Right lobe of liver (tissue), 4 donors: ENCODE measurements around the gene EHD1.

Experiments
- POLR2A ChIP-seq: fragments of 450-650 bp; IDR thresholded peaks from one replicate; pipeline ENCODE4 v1.6.1; 2017; ENCODE audit warnings: antibody characterized with exemption, mild to moderate bottlenecking
- TF ChIP-seq, protein P1 (sequence below), 4 donors: fragments of 200-600 bp in 3 of 4; fragments of 450-650 bp in 1 of 4; IDR thresholded peaks; one replicate each; pipeline versions ENCODE4 v1.5.1 to v1.8.0; 2016 to 2022; ENCODE audit warnings: antibody characterized with exemption in 4 of 4, mild to moderate bottlenecking in 2 of 4
- donor health status: DM: no; HTN: no; CAD: no.
- donor health status: DM: no; HTN: no; CAD: no.
- donor health status: DM: no; HTN: yes; CAD: no.

- TF ChIP-seq, protein P1, sequence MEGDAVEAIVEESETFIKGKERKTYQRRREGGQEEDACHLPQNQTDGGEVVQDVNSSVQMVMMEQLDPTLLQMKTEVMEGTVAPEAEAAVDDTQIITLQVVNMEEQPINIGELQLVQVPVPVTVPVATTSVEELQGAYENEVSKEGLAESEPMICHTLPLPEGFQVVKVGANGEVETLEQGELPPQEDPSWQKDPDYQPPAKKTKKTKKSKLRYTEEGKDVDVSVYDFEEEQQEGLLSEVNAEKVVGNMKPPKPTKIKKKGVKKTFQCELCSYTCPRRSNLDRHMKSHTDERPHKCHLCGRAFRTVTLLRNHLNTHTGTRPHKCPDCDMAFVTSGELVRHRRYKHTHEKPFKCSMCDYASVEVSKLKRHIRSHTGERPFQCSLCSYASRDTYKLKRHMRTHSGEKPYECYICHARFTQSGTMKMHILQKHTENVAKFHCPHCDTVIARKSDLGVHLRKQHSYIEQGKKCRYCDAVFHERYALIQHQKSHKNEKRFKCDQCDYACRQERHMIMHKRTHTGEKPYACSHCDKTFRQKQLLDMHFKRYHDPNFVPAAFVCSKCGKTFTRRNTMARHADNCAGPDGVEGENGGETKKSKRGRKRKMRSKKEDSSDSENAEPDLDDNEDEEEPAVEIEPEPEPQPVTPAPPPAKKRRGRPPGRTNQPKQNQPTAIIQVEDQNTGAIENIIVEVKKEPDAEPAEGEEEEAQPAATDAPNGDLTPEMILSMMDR (IDR thresholded peaks at IDR 0.05) = no peak
- TF ChIP-seq POLR2A = no peak
These were observed 7.4 kb downstream of the EHD1 start for GRCh38 chr11:64870893-64871466.
